ENCODE data around the gene SEMA3D.

- no peak for TF ChIP-seq ZNF17 (CRISPR knock-in tag; IDR thresholded peaks at IDR 0.05)
- no peak for TF ChIP-seq BRCA1 (CRISPR knock-in tag; IDR thresholded peaks at IDR 0.05)
- TF ChIP-seq ZNF274 (CRISPR knock-in tag; IDR thresholded peaks at IDR 0.05) = no peak
- TF ChIP-seq ZNF224 (CRISPR knock-in tag; IDR thresholded peaks at IDR 0.05) = no peak
- no peak for TF ChIP-seq FOXJ3 (CRISPR knock-in tag; IDR thresholded peaks at IDR 0.05; ENCODE audit: borderline replicate concordance)
- no peak for TF ChIP-seq SMAD3 (CRISPR knock-in tag; IDR thresholded peaks at IDR 0.05)
- TF ChIP-seq MLX (CRISPR knock-in tag; IDR thresholded peaks at IDR 0.05) = no peak
- no peak for TF ChIP-seq HNRNPLL (IDR thresholded peaks at IDR 0.05; ENCODE audit: low read depth, low read length, poor library complexity, severe bottlenecking)
- TF ChIP-seq, protein P1, sequence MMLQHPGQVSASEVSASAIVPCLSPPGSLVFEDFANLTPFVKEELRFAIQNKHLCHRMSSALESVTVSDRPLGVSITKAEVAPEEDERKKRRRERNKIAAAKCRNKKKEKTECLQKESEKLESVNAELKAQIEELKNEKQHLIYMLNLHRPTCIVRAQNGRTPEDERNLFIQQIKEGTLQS (CRISPR knock-in tag; IDR thresholded peaks at IDR 0.05) = no peak
- TF ChIP-seq ZNF879 (CRISPR knock-in tag; IDR thresholded peaks at IDR 0.05) = no peak
- no peak for TF ChIP-seq CTCF (CRISPR knock-in tag; IDR thresholded peaks at IDR 0.05)
- no peak for TF ChIP-seq ZFP41 (CRISPR knock-in tag; IDR thresholded peaks at IDR 0.05; ENCODE audit: borderline replicate concordance)
Measured at GRCh38 chr7:85183296-85183695, 3.6 kb downstream of the SEMA3D start.
